ENCODE results near the gene COL5A1. TPM values are rescaled to one million over a fixed set of nuclear protein-coding genes. Genes with fewer than 3 reads are reported as not detected.

Gene COL5A1
- total RNA-seq, 1 donor from 2014 or later, result 13.9 TPM

- TF ChIP-seq, protein P1, sequence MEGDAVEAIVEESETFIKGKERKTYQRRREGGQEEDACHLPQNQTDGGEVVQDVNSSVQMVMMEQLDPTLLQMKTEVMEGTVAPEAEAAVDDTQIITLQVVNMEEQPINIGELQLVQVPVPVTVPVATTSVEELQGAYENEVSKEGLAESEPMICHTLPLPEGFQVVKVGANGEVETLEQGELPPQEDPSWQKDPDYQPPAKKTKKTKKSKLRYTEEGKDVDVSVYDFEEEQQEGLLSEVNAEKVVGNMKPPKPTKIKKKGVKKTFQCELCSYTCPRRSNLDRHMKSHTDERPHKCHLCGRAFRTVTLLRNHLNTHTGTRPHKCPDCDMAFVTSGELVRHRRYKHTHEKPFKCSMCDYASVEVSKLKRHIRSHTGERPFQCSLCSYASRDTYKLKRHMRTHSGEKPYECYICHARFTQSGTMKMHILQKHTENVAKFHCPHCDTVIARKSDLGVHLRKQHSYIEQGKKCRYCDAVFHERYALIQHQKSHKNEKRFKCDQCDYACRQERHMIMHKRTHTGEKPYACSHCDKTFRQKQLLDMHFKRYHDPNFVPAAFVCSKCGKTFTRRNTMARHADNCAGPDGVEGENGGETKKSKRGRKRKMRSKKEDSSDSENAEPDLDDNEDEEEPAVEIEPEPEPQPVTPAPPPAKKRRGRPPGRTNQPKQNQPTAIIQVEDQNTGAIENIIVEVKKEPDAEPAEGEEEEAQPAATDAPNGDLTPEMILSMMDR (IDR thresholded peaks at IDR 0.05; ENCODE audit: borderline replicate concordance), result no peak
- Histone ChIP-seq H3K4me1 (peaks cover 15% of the 10 kb centered on the region), H3K27ac (replicated peaks) (no peak overlapping the region), H3K4me3 (no peak overlapping the region), H3K9me3 (replicated peaks) (no peaks in the 10 kb centered on the region), H3K36me3 (no peaks in the 10 kb centered on the region), H3K27me3 (ENCODE audit: low read depth) (no peaks in the 10 kb centered on the region)
- intact Hi-C loops (cut with micrococcal nuclease), result no loop called here
- no peak for DNase-seq
Observed at GRCh38 chr9:134716067-134716466, 74.5 kb downstream of the COL5A1 start.

DNA sequence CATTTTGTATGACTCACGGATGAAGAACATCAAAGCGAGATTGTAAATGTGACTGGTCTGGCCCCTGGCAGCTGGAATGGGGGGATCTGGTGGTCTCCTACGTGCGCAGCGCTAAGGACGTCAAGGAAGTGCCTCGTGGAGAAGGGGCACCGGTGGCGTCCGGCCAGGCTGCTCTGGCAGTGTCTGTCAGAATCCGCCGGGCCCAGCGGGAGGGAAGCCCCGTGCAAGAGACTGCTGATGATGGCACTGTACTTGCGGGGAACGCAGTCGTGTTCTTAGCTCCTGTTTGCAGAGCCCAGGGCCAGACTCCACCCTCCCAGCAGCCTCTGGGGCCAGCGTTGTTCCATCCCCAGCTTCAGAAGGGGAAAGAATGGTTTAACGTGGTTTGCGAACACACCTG lies 75.5 kb downstream of the COL5A1 start:
- H3K27me3 ChIP-seq (ENCODE audit: low read depth), result no peaks in the 10 kb centered on the region
- no peaks in the 10 kb centered on the region for H3K36me3 ChIP-seq
- H3K4me1 ChIP-seq, result peaks cover 9% of the 10 kb centered on the region
- no peak for DNase-seq
- no peak overlapping the region for H3K27ac ChIP-seq (replicated peaks)
- H3K9me3 ChIP-seq (replicated peaks), result no peaks in the 10 kb centered on the region
- TF ChIP-seq, protein P1 (IDR thresholded peaks at IDR 0.05; ENCODE audit: borderline replicate concordance), result no peak
- intact Hi-C loops (cut with micrococcal nuclease), result no loop called here
- no peak overlapping the region for H3K4me3 ChIP-seq

DNA sequence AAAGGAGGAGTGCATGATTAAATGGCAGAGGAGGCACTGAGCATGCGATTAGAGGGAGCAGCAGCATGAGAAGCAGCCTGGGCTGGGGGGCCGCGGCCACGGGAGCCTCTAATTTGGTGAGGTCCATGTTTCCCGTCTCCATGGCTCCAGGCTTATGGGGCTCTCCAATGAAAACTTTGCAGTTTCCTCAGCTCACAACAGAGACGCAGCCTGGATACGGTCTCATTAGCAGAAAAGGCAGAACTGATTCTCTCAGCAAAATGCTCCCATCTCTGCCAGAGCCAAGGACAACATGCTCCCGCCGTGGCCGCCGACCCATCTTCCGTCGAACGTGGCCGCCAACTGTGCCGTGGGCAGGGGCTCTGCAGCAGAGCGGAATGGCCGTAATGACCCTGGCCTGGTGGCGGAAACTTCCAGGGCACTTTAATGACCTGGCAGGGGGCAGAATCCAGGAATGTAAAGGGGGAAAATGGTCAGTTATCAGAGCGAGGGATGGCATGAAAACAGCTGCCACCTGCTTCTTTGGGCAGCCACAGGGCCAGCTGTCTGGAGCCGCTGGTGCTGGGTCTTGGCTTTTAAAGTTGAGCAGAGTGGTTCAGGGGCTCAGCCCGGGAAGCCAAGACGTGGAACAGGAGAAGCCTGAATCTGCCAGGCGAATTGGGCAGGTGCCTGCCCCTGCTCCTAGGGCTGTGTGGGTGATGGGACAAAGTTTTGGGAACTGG lies 76.5 kb downstream of the COL5A1 start:
- Histone ChIP-seq H3K4me1 (peaks cover 9% of the 10 kb centered on the region), H3K4me3 (no peak overlapping the region), H3K36me3 (no peaks in the 10 kb centered on the region), H3K27ac (replicated peaks) (no peak overlapping the region), H3K9me3 (replicated peaks) (no peaks in the 10 kb centered on the region), H3K27me3 (ENCODE audit: low read depth) (no peaks in the 10 kb centered on the region)
- intact Hi-C loops (cut with micrococcal nuclease), result no loop called here
- TF ChIP-seq, protein P1 (IDR thresholded peaks at IDR 0.05; ENCODE audit: borderline replicate concordance), result no peak
- DNase-seq, result no peak

DNA sequence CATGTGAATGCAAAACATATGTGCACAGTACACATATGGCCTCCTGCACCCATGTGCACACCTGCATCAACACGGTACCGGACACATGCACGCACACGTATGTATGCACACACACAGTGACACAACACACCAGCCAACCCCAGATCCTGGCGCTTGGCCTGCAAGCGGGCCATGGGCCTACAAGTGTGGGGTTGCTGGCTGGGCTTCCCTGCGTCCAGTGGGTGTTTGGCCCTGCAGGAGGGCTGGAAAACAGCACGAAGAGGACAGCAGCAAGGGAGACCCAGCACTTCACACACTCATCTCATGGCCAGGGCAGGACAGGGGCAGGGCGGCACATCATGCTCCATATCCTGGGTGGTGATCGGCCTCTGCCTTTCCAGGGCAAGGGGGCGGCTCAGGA lies 77.7 kb downstream of the COL5A1 start:
- Histone ChIP-seq H3K4me3 (no peak overlapping the region), H3K4me1 (peaks cover 9% of the 10 kb centered on the region), H3K9me3 (replicated peaks) (no peaks in the 10 kb centered on the region), H3K27me3 (ENCODE audit: low read depth) (no peaks in the 10 kb centered on the region), H3K36me3 (no peaks in the 10 kb centered on the region), H3K27ac (replicated peaks) (no peak overlapping the region)
- intact Hi-C loops (cut with micrococcal nuclease), result no loop called here
- no peak for DNase-seq
- TF ChIP-seq, protein P1 (IDR thresholded peaks at IDR 0.05; ENCODE audit: borderline replicate concordance), result no peak

GRCh38 chr9:134720136-134720753 lies 78.6 kb downstream of the COL5A1 start:
- DNase-seq, result no peak
- H3K4me3 ChIP-seq, result no peak overlapping the region
- TF ChIP-seq, protein P1 (IDR thresholded peaks at IDR 0.05; ENCODE audit: borderline replicate concordance), result no peak
- H3K27ac ChIP-seq (replicated peaks), result no peak overlapping the region
- H3K4me1 ChIP-seq, result peaks cover 9% of the 10 kb centered on the region
- H3K36me3 ChIP-seq, result no peaks in the 10 kb centered on the region
- intact Hi-C loops (cut with micrococcal nuclease), result no loop called here
- no peaks in the 10 kb centered on the region for H3K9me3 ChIP-seq (replicated peaks)
- no peaks in the 10 kb centered on the region for H3K27me3 ChIP-seq (ENCODE audit: low read depth)
